DND-41 (cell line): ENCODE data around the gene RAB9A.
"Not testable (repeated sequence)": the region's sequence is repeated elsewhere in the genome, so short reads cannot be mapped to it uniquely, and the experiment has no call there.

ENCODE experiments used
- ATAC-seq: fragments of 200-7000 bp; cut with Tn5 transposase; 3 replicates; pipeline ENCODE4 v1.9.1; 2021; ENCODE audit warnings: low read depth; ENCODE audit not compliant: insufficient read depth
- DNase-seq: peaks from one replicate; pipeline ENCODE4 v3.0.0-alpha.2; 2020
- H2AFZ ChIP-seq: 2 replicates; pipeline ENCODE4 v1.6.0; 2012; ENCODE audit warnings: low read depth, low read length
- H3K27ac ChIP-seq: 2 replicates; pipeline ENCODE4 v1.5.1; 2012; ENCODE audit warnings: low read length, inconsistent platforms
- H3K27me3 ChIP-seq: fragments of 200-600 bp; sonication (generic); 2 replicates; pipeline ENCODE4 v1.6.0; 2012; ENCODE audit warnings: low read length, mild to moderate bottlenecking, inconsistent platforms; ENCODE audit not compliant: insufficient read depth, poor library complexity
- H3K36me3 ChIP-seq: 2 replicates; pipeline ENCODE4 v1.5.1; 2012; ENCODE audit warnings: low read length, inconsistent platforms; ENCODE audit not compliant: insufficient read depth
- H3K4me1 ChIP-seq: 2 replicates; pipeline ENCODE4 v1.5.1; 2012; ENCODE audit warnings: mild to moderate bottlenecking, low read length; ENCODE audit not compliant: insufficient read depth
- H3K4me2 ChIP-seq: 2 replicates; pipeline ENCODE4 v1.6.0; 2012; ENCODE audit warnings: mild to moderate bottlenecking, moderate library complexity, low read length, inconsistent platforms; ENCODE audit not compliant: insufficient read depth
- H3K4me3 ChIP-seq, 2 experiments: fragments of 200-600 bp in 1 of 2; shearing (Covaris generic) in 1 of 2; 2 replicates each; pipeline ENCODE4 v1.5.1; 2012 to 2016; ENCODE audit warnings: inconsistent platforms in 2 of 2, low read length in 2 of 2, mild to moderate bottlenecking in 2 of 2, low read depth in 1 of 2, moderate library complexity in 1 of 2
- H3K79me2 ChIP-seq: 2 replicates; pipeline ENCODE4 v1.6.0; 2012; ENCODE audit warnings: low read length, inconsistent platforms; ENCODE audit not compliant: insufficient read depth
- H3K9ac ChIP-seq: 2 replicates; pipeline ENCODE4 v1.6.0; 2012; ENCODE audit warnings: low read depth, mild to moderate bottlenecking, inconsistent platforms, low read length, moderate library complexity
- H3K9me3 ChIP-seq: 2 replicates; pipeline ENCODE4 v1.5.1; 2012; ENCODE audit warnings: low read length, moderate library complexity, mild to moderate bottlenecking, inconsistent platforms; ENCODE audit not compliant: insufficient read depth, severe bottlenecking
- H4K20me1 ChIP-seq: 2 replicates; pipeline ENCODE4 v1.6.0; 2012; ENCODE audit warnings: low read length; ENCODE audit not compliant: insufficient read depth
- CTCF ChIP-seq: IDR thresholded peaks from 2 replicates; pipeline ENCODE4 v1.5.1; 2012; ENCODE audit warnings: borderline replicate concordance, low read length, moderate library complexity, mild to moderate bottlenecking; ENCODE audit not compliant: poor library complexity, severe bottlenecking; ENCODE audit errors: extremely low read depth
- EZH2 ChIP-seq: IDR thresholded peaks from 3 replicates; pipeline ENCODE4 v1.6.1; 2012; ENCODE audit warnings: borderline replicate concordance, low read depth, mild to moderate bottlenecking, moderate library complexity, low read length, inconsistent platforms; ENCODE audit not compliant: severe bottlenecking

The RAB9A gene

GRCh38 chrX:13721819-13722519 lies 33.0 kb downstream of the RAB9A start:
- H3K4me3 ChIP-seq = no peak overlapping the region
- no peak overlapping the region for H3K27ac ChIP-seq
- ATAC-seq (no peak), DNase-seq (no peak)
- no peaks in the 10 kb centered on the region; the same call in 1 of the 2 replicates for H4K20me1 ChIP-seq
- no peak overlapping the region for H3K9ac ChIP-seq
- H3K27me3 ChIP-seq = no peaks in the 10 kb centered on the region
- TF ChIP-seq EZH2 = no peak
- no peak for TF ChIP-seq CTCF
- peaks cover 51% of the 10 kb centered on the region for H3K79me2 ChIP-seq
- no peak overlapping the region for H2AFZ ChIP-seq
- peaks cover 30% of the 10 kb centered on the region for H3K36me3 ChIP-seq
- no peaks in the 10 kb centered on the region for H3K4me1 ChIP-seq
- H3K9me3 ChIP-seq = no peaks in the 10 kb centered on the region
- no peak overlapping the region for H3K4me2 ChIP-seq

GRCh38 chrX:13724878-13725277 lies 36.0 kb downstream of the RAB9A start:
- not testable (repeated sequence) for H4K20me1 ChIP-seq, H3K27me3 ChIP-seq, ATAC-seq, H3K27ac ChIP-seq, H3K36me3 ChIP-seq, H3K4me3 ChIP-seq, H2AFZ ChIP-seq, DNase-seq, H3K9me3 ChIP-seq, H3K9ac ChIP-seq, H3K4me1 ChIP-seq, H3K4me2 ChIP-seq
- H3K79me2 ChIP-seq = peaks cover 49% of the 10 kb centered on the region

GRCh38 chrX:13726583-13726982 lies 37.7 kb downstream of the RAB9A start:
- not testable (repeated sequence) for DNase-seq, H2AFZ ChIP-seq, H3K9me3 ChIP-seq, H3K4me2 ChIP-seq, H3K36me3 ChIP-seq, H3K4me3 ChIP-seq, H3K27me3 ChIP-seq, H4K20me1 ChIP-seq, H3K27ac ChIP-seq, H3K9ac ChIP-seq, H3K4me1 ChIP-seq, ATAC-seq
- H3K79me2 ChIP-seq = peaks cover 44% of the 10 kb centered on the region

- H3K27ac ChIP-seq, H2AFZ ChIP-seq, H3K4me2 ChIP-seq, H3K9me3 ChIP-seq, H3K27me3 ChIP-seq, H3K36me3 ChIP-seq, H3K9ac ChIP-seq, H4K20me1 ChIP-seq, DNase-seq, ATAC-seq, H3K4me3 ChIP-seq: not testable (repeated sequence)
- Histone ChIP-seq H3K4me1 (peaks cover 25% of the 10 kb centered on the region), H3K79me2 (peaks cover 50% of the 10 kb centered on the region)
Observed at GRCh38 chrX:13730523-13730922, 41.6 kb downstream of the RAB9A start.

DNA sequence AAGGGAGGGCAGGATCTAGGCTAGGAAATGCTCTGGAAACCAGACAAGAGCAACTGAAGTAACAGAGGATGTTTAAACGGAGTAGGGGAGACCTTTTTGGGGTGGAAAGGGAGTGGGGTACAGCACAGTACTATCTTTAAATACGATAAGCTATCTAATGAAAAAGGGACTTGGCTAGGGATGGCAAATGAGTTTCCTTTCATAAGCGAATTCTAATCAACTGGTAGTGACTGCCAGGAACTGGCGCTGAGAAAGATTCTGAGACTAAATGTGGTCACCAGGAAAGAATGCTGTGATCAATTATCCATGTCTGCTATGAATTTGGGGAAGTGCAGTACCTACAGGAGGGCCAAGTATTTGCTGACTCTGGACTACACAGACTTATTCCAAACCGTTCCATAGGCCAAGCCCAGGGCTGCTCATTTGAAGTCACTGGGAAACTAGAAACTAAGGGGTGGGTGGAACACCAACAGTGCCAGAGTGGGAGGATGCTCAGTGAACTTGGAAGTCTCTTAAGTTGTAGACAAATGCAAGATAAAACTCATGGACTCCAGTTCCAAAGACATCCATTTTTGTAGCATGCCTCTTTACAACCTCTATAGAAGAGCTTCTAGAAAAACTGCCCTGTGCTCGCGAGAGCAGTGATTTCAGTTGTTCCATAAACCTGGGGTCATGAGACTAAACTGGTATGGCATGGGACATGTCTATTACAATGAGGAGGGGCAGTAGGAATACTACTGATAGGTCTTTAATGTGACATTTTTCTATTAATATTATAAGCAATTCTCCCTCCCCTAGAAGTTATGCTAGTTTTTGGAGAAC lies 43.5 kb downstream of the RAB9A start:
- DNase-seq = no peak
- H3K36me3 ChIP-seq = peaks cover 10% of the 10 kb centered on the region; the same call in 1 of the 2 replicates
- no peak overlapping the region for H2AFZ ChIP-seq
- no peaks in the 10 kb centered on the region for H4K20me1 ChIP-seq
- H3K27ac ChIP-seq = no peak overlapping the region
- peak overlapping the region; percentile 84 for H3K4me2 ChIP-seq
- no peak for TF ChIP-seq EZH2
- TF ChIP-seq CTCF = no peak
- no peak for ATAC-seq
- peaks cover 37% of the 10 kb centered on the region for H3K4me1 ChIP-seq
- no peak overlapping the region for H3K4me3 ChIP-seq
- H3K27me3 ChIP-seq = no peaks in the 10 kb centered on the region
- peaks cover 51% of the 10 kb centered on the region for H3K79me2 ChIP-seq
- no peaks in the 10 kb centered on the region for H3K9me3 ChIP-seq
- H3K9ac ChIP-seq = no peak overlapping the region
